Nephron progenitor cell (in vitro differentiated cells): ENCODE data around the gene RNASE4.

Experiments
- DNase-seq: peaks from one replicate; pipeline ENCODE4 v3.0.0; 2021
- H3K27ac Mint-ChIP-seq: 2 replicates; pipeline ENCODE4 v1.8.0; 2021; ENCODE audit warnings: mild to moderate bottlenecking, moderate library complexity, mixed read lengths
- H3K27me3 Mint-ChIP-seq: 2 replicates; pipeline ENCODE4 v1.8.0; 2021; ENCODE audit warnings: mild to moderate bottlenecking, low read depth, mixed read lengths; ENCODE audit not compliant: poor library complexity
- H3K36me3 Mint-ChIP-seq: 2 replicates; pipeline ENCODE4 v1.8.0; 2021; ENCODE audit warnings: low read depth, mixed read lengths
- H3K4me1 Mint-ChIP-seq: 2 replicates; pipeline ENCODE4 v1.8.0; 2021; ENCODE audit warnings: mixed read lengths
- H3K4me3 Mint-ChIP-seq: 2 replicates; pipeline ENCODE4 v1.8.0; 2021; ENCODE audit warnings: mild to moderate bottlenecking, moderate library complexity, mixed read lengths
- H3K9me3 Mint-ChIP-seq: 2 replicates; pipeline ENCODE4 v1.8.0; 2021; ENCODE audit warnings: mild to moderate bottlenecking, moderate library complexity, mixed read lengths
- CTCF ChIP-seq: fragments of 200-600 bp; sonication (generic); IDR thresholded peaks from 2 replicates; pipeline ENCODE4 v1.5.0; 2021; ENCODE audit warnings: antibody characterized with exemption

RNASE4 gene

GRCh38 chr14:20726531-20726930 lies 42.2 kb downstream of the RNASE4 start:
- Mint-ChIP-seq H3K27me3 (peaks cover 4% of the 10 kb centered on the region), H3K27ac (no peak overlapping the region)
- no peak for TF ChIP-seq CTCF

GRCh38 chr14:20730891-20731290 lies 46.5 kb downstream of the RNASE4 start:
- H3K9me3 Mint-ChIP-seq: no peaks in the 10 kb centered on the region
- H3K27me3 Mint-ChIP-seq: peaks cover 4% of the 10 kb centered on the region
- no peak overlapping the region for H3K27ac Mint-ChIP-seq
- peaks cover 11% of the 10 kb centered on the region for H3K4me1 Mint-ChIP-seq
- H3K36me3 Mint-ChIP-seq: no peaks in the 10 kb centered on the region
- no peak for TF ChIP-seq CTCF
- no peak for DNase-seq
- H3K4me3 Mint-ChIP-seq: no peak overlapping the region

More at GRCh38 chr14:20726531-20726930, 42.2 kb downstream of the RNASE4 start:
- DNase-seq: no peak
- no peak overlapping the region for H3K4me3 Mint-ChIP-seq
- H3K9me3 Mint-ChIP-seq: peaks cover 2% of the 10 kb centered on the region
- H3K4me1 Mint-ChIP-seq: no peaks in the 10 kb centered on the region
- H3K36me3 Mint-ChIP-seq: no peaks in the 10 kb centered on the region

GRCh38 chr14:20732477-20732876 lies 48.1 kb downstream of the RNASE4 start:
- no peak overlapping the region for H3K27ac Mint-ChIP-seq
- no peak for DNase-seq

GRCh38 chr14:20732979-20733635 lies 48.7 kb downstream of the RNASE4 start:
- peaks cover 11% of the 10 kb centered on the region for H3K4me1 Mint-ChIP-seq
- no peaks in the 10 kb centered on the region for H3K27me3 Mint-ChIP-seq
- TF ChIP-seq CTCF: no peak
- no peak overlapping the region for H3K4me3 Mint-ChIP-seq
- DNase-seq: no peak
- no peak overlapping the region for H3K27ac Mint-ChIP-seq
- no peaks in the 10 kb centered on the region for H3K36me3 Mint-ChIP-seq
- no peaks in the 10 kb centered on the region for H3K9me3 Mint-ChIP-seq

More at GRCh38 chr14:20732477-20732876, 48.1 kb downstream of the RNASE4 start:
- H3K4me3 Mint-ChIP-seq: no peak overlapping the region
- H3K4me1 Mint-ChIP-seq: peaks cover 11% of the 10 kb centered on the region
- no peaks in the 10 kb centered on the region for H3K36me3 Mint-ChIP-seq
- TF ChIP-seq CTCF: no peak
- peaks cover 4% of the 10 kb centered on the region for H3K27me3 Mint-ChIP-seq
- no peaks in the 10 kb centered on the region for H3K9me3 Mint-ChIP-seq

- Mint-ChIP-seq H3K27ac (no peak overlapping the region), H3K27me3 (no peaks in the 10 kb centered on the region), H3K4me3 (no peak overlapping the region), H3K4me1 (peaks cover 11% of the 10 kb centered on the region), H3K9me3 (no peaks in the 10 kb centered on the region), H3K36me3 (no peaks in the 10 kb centered on the region)
- TF ChIP-seq CTCF: no peak
- no peak for DNase-seq
These were observed 49.5 kb downstream of the RNASE4 start for GRCh38 chr14:20733684-20734429.
